SK-N-SH (cell line): ENCODE measurements around the gene YTHDC2.

Source experiments
- IRF3 ChIP-seq: fragments of 150-350 bp; IDR thresholded peaks from 2 replicates; pipeline ENCODE4 v1.6.1; 2016; ENCODE audit warnings: mild to moderate bottlenecking, low read depth, low read length
- RFX5 ChIP-seq: IDR thresholded peaks from 2 replicates; pipeline ENCODE4 v1.6.1; 2012; ENCODE audit warnings: mild to moderate bottlenecking, improper control_type of control experiment, low read length
- YY1 ChIP-seq: IDR thresholded peaks from 2 replicates; pipeline ENCODE4 v1.4.0; 2012; ENCODE audit warnings: low read depth, mild to moderate bottlenecking

- TF ChIP-seq IRF3 = no peak
- TF ChIP-seq YY1 = no peak
- TF ChIP-seq RFX5 = no peak
Measured at GRCh38 chr5:113569396-113569795, 55.9 kb downstream of the YTHDC2 start.
